HepG2 (cell line): ENCODE data around the gene EPM2AIP1. TPM values are rescaled to one million over a fixed set of nuclear protein-coding genes. Genes with fewer than 3 reads are reported as not detected.

Source experiments
- AHR ChIP-seq: IDR thresholded peaks from 2 replicates; pipeline ENCODE4 v1.6.1; 2018; ENCODE audit warnings: missing genetic modification reagents, missing compliant biosample characterization
- FOXO1 ChIP-seq: sonication (generic); formaldehyde crosslinking; IDR thresholded peaks from 2 replicates; pipeline ENCODE4 v1.4.0; 2020; ENCODE audit warnings: missing genetic modification reagents
- KDM5A ChIP-seq: fragments of 200-600 bp; sonication (generic); IDR thresholded peaks from 2 replicates; pipeline ENCODE4 v1.7.0; 2018; ENCODE audit warnings: antibody characterized with exemption, mild to moderate bottlenecking, low read length, borderline replicate concordance
- NR2C2 ChIP-seq: sonication (generic); formaldehyde crosslinking; IDR thresholded peaks from 2 replicates; pipeline ENCODE4 v1.4.0; 2020; ENCODE audit warnings: missing genetic modification reagents, mild to moderate bottlenecking, moderate library complexity, borderline replicate concordance
- PHF5A ChIP-seq: IDR thresholded peaks from one replicate; pipeline ENCODE4 v1.6.1; 2018; ENCODE audit warnings: low read depth, missing genetic modification reagents; ENCODE audit not compliant: unreplicated experiment
- PRDM15 ChIP-seq: sonication (generic); formaldehyde crosslinking; IDR thresholded peaks from 2 replicates; pipeline ENCODE4 v1.4.0; 2020; ENCODE audit warnings: missing genetic modification reagents
- SNAI1 ChIP-seq: sonication (generic); formaldehyde crosslinking; IDR thresholded peaks from 2 replicates; pipeline ENCODE4 v1.5.0; 2020; ENCODE audit warnings: mild to moderate bottlenecking, missing genetic modification reagents, borderline replicate concordance
- TARDBP ChIP-seq: sonication (generic); formaldehyde crosslinking; IDR thresholded peaks from 2 replicates; pipeline ENCODE4 v1.8.0; 2022; ENCODE audit warnings: mild to moderate bottlenecking, missing genetic modification reagents
- TEAD2 ChIP-seq: sonication (generic); formaldehyde crosslinking; IDR thresholded peaks from 2 replicates; pipeline ENCODE4 v1.9.0; 2021; ENCODE audit warnings: missing genetic modification reagents
- ZBED4 ChIP-seq: sonication (generic); formaldehyde crosslinking; IDR thresholded peaks from 2 replicates; pipeline ENCODE4 v1.4.0; 2020; ENCODE audit warnings: missing genetic modification reagents, borderline replicate concordance
- ZBTB10 ChIP-seq: sonication (generic); formaldehyde crosslinking; IDR thresholded peaks from 2 replicates; pipeline ENCODE4 v1.4.0; 2020; ENCODE audit warnings: missing genetic modification reagents, borderline replicate concordance
- ZNF362 ChIP-seq: sonication (generic); formaldehyde crosslinking; IDR thresholded peaks from 2 replicates; pipeline ENCODE4 v1.4.0; 2020; ENCODE audit warnings: missing genetic modification reagents, mild to moderate bottlenecking, borderline replicate concordance
- ZNF709 ChIP-seq: sonication (generic); formaldehyde crosslinking; IDR thresholded peaks from 2 replicates; pipeline ENCODE4 v1.5.0; 2020; ENCODE audit warnings: mild to moderate bottlenecking, missing genetic modification reagents
- ZNF766 ChIP-seq: sonication (generic); formaldehyde crosslinking; IDR thresholded peaks from 2 replicates; pipeline ENCODE4 v1.5.0; 2020; ENCODE audit warnings: missing genetic modification reagents, borderline replicate concordance
- ZNF777 ChIP-seq: sonication (generic); formaldehyde crosslinking; IDR thresholded peaks from 2 replicates; pipeline ENCODE4 v1.4.0; 2020; ENCODE audit warnings: missing genetic modification reagents
- ZNF788 ChIP-seq: sonication (generic); formaldehyde crosslinking; IDR thresholded peaks from 2 replicates; pipeline ENCODE4 v1.5.0; 2020; ENCODE audit warnings: mild to moderate bottlenecking, missing genetic modification reagents, borderline replicate concordance
- ZNF891 ChIP-seq: sonication (generic); formaldehyde crosslinking; IDR thresholded peaks from 2 replicates; pipeline ENCODE4 v1.5.0; 2020; ENCODE audit warnings: mild to moderate bottlenecking, missing genetic modification reagents
- ZSCAN25 ChIP-seq: sonication (generic); formaldehyde crosslinking; IDR thresholded peaks from 2 replicates; pipeline ENCODE4 v1.8.0; 2022; ENCODE audit warnings: mild to moderate bottlenecking, missing genetic modification reagents
- polyA plus RNA-seq, 8 experiments: library from polyadenylated mRNA; depleted of rRNA in 3 of 8; stranded (reverse) in 7 of 8; unstranded in 1 of 8; fragments of >200 nt; fragmentation: Illumina TruSeq in 4 of 8; extraction: Trizol in 4 of 8; gene quantifications; 2 replicates each; pipeline versions ENCODE4 v1.2.1 to v1.2.3, GENCODE V29; 2011 to 2016; ENCODE audit warnings: low read depth in 4 of 8, missing spikeins in 1 of 8, mixed read lengths in 1 of 8; ENCODE audit not compliant: insufficient read depth in 1 of 8
- total RNA-seq, 5 experiments: library from RNA; depleted of rRNA; stranded (reverse); fragments of >200 nt; fragmentation: Illumina TruSeq; extraction: Trizol; gene quantifications; 2 replicates each; pipeline ENCODE4 v1.2.3, GENCODE V29; 2016; ENCODE audit warnings: low read depth in 1 of 5

Gene EPM2AIP1
- total and polyA plus RNA-seq, 2 of the 13 experiments (the other 11 are each of a cell fraction or from before 2014, with no cell fraction given) = 10.7 to 23.0 TPM

- TF ChIP-seq ZBTB10 (peak; percentile 40; the same call in 1 of the 2 replicates), ZNF709 (CRISPR knock-in tag) (peak; percentile 89; the same call in 1 of the 2 replicates), ZNF788 (CRISPR knock-in tag) (no peak), ZNF777 (CRISPR knock-in tag) (peak; percentile 12), KDM5A (peak; percentile 43; the same call in 1 of the 2 replicates), FOXO1 (CRISPR knock-in tag) (peak; percentile 32; the same call in 1 of the 2 replicates), TARDBP (CRISPR knock-in tag) (peak; percentile 65), PRDM15 (CRISPR knock-in tag) (peak; percentile 34; the same call in 1 of the 2 replicates), ZNF362 (CRISPR knock-in tag) (no peak), ZNF891 (CRISPR knock-in tag) (no peak), AHR (CRISPR knock-in tag) (no peak; the same call in 1 of the 2 replicates), SNAI1 (no peak; the same call in 1 of the 2 replicates), ZBED4 (CRISPR knock-in tag) (no peak), ZSCAN25 (CRISPR knock-in tag) (no peak; the same call in 1 of the 2 replicates), NR2C2 (CRISPR knock-in tag) (no peak), PHF5A (CRISPR knock-in tag) (no peak), ZNF766 (CRISPR knock-in tag) (no peak; the same call in 1 of the 2 replicates), TEAD2 (CRISPR knock-in tag) (0 out of 2 replicates have a peak, but pooled peaks have one; percentile 38)
Observed at GRCh38 chr3:36992806-36993325, at the start of gene EPM2AIP1 (continued).
